ENCODE measurements around the gene BRAP.
"Not testable (repeated sequence)": the region's sequence is repeated elsewhere in the genome, so short reads cannot be mapped to it uniquely, and the experiment has no call there.

The BRAP gene

DNA sequence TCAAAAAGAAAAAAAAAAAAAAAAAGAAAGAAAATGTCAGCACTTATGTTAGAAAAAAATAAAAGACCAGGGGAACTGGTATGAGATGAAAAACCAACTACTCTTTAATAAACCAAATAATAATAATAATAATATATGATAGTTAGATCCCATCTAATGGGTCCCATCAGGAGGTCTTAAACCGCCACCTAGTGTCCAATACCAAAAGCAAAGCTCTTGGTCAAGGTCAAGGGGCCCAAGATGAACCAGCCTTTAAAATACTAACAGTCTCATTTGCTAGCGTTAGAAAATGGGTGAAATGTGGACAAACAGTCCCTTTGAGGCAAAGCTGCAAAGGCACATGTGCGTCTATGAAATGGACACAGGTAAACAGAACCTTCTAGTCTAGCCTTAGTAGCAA, 12.3 kb downstream of the BRAP start:
- FAIRE-seq = no peak

DNA sequence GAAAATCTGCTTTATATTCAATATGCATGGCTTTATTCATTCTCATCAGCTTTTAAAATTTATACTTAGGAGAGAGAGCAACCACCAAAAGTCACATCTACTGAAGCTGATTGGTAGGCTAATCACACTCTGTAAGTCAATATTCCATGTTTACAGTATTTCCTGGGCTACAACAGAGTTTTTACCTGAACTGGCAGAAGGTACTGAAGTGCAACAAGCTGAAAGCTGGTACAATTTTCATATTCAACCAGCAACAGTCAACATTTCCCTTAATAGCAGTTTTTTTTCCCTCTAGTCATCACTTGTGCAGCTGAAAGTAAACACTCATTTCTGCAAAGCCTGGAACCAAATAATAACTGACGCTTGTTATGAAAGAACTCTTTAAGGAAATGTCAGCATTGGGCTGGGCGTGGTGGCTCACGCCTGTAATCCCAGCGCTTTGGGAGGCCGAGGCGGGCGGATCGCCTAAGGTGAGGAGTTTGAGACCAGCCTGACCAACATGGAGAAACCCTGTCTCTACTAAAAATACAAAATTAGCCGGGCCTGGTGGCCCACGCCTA, 12.9 kb downstream of the BRAP start:
- no peak for FAIRE-seq

DNA sequence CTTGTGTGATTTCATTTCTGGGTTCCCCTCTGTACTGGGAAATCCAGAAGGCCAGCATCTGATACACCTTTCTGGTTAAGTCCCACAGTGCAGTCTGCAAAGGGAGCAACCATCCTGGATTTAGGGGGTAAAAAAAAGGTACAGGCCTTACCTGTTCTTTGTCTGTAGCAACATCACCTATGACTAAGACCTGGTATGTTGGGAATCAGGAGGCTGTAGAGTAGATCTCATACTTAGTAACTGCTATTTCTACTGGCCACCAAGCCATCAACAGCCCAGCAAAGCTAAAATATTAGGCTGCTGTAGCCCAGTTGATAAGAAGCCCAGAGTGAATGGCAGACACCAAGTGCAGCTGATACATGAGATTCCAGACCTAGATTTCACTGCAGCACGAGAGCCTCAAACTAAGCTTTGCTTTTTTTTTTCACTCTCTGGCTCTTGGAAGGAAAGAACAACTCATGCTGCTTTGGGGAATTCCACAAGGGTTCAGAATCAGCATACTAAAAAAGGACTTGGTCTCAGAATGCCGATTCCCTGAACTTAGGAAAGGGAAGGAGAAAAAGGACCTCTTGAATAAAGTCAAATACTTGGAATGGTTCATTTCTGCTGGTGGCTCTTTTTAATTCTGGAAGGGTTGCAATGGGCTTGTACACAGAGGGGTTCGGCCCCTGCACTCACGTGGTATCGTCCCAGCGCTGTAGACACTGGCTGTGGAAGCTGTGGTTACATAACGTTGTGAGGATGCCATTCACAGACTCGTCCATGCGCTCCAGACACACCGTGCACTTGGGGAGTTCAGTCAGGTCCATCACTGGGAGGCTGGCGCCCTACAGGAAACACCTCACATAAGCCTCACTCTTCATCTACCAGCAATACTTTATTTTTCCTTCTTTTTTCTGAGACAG, 20.5 kb downstream of the BRAP start:
- FAIRE-seq = no peak

DNA sequence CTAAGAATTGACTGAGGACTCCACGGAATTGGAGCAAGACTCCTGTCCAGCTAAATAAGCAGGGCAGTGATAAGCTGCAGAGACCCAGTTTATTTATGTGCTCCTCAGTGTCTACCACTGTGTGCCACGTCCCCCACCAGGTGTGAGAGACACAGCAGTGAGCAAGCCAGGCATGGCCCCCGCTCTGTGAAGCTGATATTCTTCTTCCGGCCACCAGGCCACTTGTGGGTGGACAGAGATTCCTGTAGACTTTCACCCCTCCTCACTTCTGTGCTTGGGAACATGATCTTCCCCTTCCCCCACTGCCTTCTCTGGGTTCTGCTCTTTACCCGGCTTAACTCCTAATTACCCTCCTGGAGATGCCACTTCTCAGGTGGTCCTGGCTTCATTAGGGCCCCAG, 21.3 kb downstream of the BRAP start:
- no peak for FAIRE-seq

DNA sequence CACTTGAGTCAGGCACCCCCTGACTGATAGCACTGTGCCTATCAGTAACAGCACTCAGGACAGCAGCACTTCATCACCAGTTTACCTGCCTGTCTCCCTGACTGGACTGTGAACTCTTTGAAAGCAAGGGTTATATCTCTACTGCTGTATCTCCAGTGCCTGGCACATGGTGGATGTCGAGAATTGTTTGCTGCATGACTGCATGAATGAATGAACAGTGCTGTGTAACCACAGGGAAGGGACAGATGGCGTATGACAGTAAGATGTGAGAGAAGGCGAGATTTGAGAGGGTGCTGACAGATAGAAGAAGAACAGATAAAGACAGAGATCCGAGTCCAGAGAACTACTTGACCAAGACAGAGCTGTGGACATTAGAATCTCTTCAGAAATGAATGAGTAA, 29.7 kb downstream of the BRAP start:
- no peak for FAIRE-seq

DNA sequence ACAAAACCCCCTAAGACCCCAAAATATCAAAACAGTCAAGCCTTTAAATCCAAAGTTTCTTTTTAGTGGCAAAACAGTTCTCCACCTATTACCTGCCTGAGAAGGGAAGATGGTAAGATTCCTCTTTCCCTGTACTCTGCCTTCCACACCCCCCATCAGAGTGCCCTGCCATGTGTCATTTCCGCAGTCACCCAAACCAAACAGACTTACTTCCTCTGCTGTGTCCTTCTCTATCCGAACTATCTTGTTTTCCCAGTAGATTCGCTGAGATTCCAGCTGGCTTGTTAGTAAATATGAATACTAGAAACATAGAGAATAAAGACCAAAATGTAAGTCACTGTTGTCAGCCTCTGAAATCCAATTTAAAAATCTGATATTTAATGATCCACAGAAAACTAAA, 30.4 kb downstream of the BRAP start:
- FAIRE-seq = no peak

DNA sequence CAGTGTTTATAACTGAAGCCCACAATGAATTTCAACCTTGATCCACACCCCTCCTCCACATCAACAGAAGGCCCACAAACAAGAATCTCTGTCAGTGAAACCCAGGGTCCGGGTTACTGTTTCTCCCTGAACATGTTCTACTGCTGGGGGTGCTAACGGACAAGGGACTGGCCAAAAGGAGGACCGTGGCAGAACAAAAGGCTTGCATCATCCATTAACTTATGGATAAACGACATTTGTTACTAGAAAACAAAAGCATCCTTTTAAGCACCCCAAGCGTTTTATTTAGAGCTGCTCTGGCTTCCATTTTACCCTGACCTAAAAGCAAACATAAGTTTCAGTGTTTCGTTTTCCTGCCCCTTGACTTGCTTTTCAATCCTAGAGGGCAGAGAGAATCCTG, 32.2 kb downstream of the BRAP start:
- no peak for FAIRE-seq

DNA sequence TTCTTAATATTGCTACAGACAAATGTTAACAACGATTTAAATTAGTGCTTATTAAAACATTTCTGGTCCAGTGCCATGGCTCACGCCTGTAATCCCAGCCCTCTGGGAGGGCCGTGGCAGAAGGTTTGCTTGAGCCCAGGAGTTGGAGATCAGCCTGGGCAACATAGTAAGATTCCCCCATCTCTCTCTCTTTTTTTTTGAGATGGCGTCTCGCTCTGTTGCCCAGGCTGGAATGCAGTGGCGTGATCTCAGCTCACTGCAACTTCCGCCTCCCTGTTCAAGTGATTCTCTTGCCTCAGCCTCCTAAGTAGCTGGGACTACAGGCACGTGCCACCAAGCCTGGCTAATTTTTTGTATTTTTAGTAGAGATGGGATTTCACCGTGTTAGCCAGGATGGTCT, 33.2 kb downstream of the BRAP start:
- FAIRE-seq = not testable (repeated sequence)

DNA sequence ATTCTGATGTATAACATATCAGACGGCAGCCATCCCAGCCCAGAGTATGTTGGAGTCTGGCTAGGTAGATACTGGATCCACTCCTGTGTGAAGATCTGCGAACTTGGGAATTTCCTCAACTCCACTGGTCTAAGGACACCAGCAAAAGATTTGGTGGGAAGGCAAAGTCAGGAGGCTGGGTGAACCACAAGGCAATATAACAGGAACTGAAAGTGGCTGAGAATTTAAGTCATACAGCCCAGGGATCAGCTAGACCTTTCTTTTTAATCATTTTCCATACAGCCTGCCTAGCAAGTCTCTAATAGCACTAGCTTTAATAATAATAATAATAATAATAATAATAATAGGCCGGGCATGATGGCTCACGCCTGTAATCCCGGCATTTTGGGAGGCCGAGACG, 34.8 kb downstream of the BRAP start:
- no peak for FAIRE-seq

DNA sequence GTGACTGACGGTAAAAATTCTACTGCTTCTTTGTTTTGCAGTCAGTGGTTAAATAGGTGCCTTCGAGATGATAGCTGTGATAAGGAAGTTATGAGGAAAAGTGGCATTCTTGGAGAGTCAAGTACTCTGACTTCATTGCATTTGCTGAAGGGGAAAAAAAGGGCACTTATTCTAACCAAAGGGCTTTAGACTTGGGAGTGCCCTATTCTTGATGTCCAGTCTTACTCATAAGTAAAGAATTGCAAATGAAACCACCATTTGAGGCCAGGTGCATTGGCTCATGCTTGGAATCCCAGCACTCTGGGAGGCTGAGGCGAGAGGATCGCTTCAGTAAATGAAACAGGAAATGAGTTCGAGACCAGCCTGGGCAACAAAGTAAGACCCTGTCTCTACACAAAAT, 40.3 kb downstream of the BRAP start:
- no peak for FAIRE-seq

DNA sequence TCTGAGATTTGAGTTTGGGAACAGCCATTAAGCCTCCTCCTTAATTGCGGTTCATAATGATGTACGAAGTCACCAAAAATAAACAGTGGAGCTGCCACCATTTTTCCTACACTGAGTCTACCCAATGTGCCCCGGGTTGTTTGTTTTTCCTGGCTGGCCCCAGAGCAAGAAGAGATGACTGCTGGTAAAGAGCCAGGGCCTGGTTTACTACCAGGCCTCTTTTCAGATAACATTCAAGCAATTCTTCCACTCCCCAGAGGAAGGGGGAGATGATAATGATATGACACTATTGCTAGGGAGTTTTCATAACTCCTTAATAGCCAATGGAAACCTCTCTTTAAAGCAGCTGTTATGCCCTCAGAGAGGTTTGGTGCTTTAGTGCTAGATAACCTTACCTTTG, 42.3 kb downstream of the BRAP start:
- FAIRE-seq = no peak

DNA sequence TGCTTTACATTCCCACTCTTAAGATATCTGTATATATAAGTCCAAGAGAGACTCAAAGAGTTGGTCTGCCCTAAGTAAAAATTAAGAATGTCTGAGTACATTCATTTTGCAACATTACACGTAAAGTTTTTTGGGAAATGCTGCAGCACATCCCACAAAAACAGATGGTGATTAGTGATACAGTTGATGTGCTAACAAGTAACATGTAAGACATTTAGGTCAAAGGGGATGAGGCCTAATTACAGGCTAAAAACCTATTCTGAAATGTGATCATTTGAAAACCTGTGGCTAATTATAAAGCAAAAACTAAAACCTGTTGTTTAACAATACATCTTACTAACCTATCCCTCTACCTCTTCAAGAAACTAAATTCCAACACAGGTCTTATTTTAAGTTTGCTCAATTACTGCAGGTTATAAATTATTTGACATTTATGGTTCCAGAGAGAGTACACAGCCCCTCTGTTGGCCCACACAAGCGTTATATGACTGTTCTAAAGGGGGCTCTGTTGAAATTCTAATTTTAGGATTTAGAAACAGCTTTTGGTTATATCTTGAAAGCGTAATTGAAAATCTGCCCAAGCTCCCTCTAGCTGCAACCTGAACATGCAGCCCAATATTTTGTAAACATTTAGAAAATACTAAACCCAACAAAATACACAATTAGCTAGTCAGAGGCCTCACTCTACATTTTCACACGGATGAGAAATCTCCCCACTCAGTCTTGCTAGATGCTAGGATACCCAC, 42.9 kb downstream of the BRAP start:
- FAIRE-seq = no peak

DNA sequence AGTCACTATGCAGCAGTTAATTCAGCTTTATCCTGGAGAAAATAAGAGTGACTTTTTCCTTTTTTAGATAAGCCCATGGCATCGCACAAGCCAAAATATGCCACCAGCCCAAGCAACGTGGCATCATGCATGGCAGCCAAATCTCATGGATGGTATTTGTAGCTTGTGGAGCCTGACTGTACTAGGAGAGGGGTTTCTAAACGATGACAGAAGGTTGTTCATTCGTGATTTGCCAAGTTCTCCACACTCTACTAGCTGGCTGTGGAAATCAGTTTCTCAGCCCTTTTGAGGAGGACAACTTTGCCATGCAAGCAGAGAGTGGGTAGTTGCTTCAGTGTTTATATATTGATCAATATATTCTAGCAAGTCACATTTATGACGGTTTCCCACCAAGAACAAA, 45.2 kb downstream of the BRAP start:
- no peak for FAIRE-seq

DNA sequence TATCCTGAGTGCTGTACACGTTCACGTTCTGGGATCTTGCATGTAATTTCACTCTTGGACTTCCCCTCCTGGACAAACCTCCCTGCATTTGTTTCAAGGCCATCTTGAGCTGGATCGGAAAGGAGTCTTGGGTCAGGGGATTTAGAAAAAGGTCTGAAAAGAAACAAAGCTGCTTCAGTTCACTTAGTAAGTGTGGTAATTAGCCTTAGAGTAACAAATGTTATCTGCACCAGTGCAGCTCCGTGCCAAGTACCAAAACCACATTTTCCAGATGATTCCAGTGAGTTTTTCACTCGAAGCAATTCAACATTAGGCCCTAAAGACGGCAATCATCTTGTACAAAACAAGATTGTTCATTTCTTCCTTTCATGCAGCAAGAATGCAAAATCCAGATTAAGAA, 47.2 kb downstream of the BRAP start:
- FAIRE-seq = no peak

DNA sequence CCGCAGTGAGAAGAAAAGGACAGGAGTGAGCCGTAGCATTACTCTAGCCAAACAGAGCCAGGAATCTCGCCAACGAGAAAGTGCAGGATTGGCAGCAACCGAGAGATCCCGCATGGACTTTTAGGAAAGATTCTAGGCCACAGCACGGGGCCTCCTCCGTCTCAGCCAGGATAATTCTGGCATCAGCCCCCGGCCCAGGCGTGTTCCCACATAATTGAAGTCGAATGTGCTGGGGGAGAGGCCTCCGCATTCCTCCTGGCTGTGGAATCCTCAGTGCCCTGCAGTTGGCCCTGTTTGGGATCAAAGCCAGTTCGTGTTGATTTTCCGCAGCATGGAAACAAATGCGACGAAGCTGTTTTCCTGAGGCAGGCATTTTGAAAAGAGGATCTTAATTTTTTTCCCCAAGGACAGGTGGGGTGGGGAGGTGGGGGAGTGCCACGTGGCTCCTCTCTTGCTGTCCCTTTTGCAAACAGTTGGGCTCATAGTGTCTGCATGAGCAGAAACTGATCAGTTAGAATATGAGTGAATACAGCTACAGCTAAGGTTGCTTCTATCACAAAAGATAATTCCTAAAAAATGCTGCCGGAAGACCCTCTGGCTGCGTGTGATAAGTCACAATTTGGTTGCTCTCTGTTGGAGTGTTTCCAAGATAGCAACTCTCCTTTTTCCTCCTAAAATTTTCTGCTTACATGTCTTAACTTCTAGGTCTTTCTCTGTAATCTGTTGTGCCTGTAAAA, 49.4 kb downstream of the BRAP start:
- FAIRE-seq = no peak

DNA sequence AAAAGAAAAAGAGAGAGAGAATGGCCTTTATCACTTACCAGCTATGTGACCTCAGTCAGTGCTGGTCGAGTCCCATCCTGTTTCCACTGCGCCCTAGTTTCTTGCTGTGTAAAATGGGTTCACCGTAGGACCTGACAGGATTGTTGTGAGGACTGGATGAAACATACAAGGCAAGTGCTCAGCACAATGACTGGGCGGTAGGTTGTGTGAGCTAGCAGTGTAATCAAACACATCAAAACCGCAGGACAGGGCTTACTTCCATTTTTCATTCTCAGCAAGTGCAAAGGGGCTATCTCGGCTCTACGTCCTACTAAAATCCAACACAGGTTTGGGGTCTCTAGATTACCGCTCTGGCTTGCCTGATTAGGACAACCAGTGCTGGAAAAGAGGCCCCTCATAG, 50.2 kb downstream of the BRAP start:
- FAIRE-seq = no peak

DNA sequence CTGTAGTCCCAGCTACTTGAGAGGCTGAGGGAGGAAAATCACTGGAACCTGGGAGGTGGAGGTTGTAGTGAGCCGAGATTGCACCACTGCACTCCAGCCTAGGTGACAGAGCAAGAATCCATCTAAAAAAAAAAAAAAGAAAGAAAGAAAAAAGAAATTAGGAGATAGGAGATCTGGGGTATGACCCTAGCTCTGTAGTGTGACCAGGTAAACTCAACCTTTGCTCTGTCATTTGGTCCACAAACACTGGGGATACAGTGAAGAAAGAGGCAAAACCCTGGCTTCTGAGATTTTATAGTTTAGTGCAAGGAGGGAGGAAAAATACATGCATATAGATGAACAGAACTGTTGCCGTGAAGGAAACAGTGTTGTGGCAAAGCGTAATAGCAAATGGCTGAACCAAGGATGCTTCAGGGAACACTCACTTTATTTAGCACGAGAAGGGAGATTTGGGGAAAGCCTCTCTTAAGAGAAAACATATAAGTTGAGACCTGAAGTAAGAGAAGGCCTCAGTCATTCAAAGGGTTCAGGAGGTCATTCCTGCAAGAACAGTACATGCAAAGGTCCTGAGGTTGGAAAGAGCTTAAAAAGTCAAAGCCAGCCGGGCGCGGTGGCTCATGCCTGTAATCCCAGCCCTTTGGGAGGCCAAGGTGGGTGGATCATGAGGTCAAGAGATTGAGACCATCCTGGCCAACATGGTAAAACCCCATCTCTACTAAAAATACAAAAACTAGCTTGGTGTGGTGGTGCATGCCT, 57.1 kb downstream of the BRAP start:
- FAIRE-seq = no peak

DNA sequence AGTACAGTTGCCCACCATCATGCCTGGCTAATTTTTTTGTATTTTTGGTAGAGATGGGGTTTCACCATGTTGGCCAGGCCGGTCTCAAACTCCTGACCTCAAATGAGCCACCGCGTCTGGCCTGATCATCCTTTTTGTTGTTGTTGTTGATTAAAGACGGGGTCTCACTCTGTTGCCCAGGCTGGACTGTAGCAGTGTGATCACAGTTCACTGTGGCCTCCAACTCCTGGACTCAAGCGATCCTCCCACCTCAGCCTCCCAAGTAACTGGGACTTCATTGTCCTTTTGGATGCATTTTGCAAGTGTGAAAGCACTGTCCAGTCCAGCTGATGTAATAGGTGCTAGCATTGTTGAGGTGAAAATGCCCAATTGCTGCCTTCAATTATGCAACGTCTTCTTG, 59.5 kb downstream of the BRAP start:
- no peak for FAIRE-seq

DNA sequence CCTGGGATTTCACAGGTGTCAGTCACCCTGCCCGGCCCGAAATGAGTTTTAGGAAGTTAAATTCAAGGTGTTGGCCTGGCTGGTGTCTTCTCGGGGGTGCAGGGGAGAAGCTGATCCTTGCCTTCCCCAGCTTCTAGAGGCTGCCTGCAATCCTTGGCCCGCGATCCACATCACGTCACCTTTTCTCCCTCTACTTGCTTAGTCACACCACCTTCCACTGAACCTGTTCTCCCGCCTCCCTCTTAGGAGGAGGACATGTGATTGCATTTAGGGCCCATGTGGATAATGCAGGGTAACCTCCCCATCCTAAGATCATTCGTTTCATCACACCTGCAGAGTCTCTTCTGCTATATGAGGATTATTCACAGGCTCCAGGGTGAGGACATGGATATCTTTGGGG, 61.2 kb downstream of the BRAP start:
- FAIRE-seq = no peak

DNA sequence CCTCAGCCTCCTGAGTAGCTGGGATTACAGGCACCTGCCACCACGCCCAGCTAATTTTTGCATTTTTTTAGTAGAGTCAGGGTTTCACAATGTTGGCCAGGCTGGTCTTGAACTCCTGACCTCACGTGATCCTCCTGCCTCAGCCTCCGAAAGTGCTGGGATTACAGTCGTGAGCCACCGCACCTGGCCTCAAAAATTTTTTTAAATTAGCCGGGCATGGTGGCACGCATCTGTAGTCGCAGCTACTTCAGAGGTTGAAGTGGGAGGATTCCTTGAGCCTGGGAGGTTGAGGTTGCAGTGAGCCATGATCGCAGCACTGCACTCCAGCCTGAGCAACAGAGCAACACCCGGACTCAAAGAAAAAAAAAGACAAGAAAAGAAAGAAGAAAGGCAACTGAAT, 67.9 kb downstream of the BRAP start:
- not testable (repeated sequence) for FAIRE-seq

DNA sequence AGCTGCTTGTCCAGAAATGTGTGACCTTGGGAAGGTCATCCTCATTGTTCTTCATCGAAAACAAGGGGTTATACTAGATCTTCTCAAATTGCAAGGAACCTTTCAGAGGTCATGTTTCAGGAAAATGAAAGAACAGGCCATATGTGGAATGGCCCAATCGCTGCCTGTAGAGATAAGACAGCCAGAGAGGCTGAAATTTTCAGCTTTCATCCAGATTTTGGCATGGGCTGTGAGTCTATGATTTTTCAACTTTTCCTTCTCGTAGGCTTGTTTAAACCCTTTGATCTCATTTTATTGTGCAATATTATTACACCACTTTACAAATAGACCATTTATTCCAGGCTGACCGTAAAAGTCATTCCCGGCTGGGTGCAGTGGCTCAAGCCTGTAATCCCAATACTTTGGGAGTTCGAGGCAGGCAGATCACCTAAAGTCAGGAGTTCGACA, 69.6 kb downstream of the BRAP start:
- no peak for FAIRE-seq

DNA sequence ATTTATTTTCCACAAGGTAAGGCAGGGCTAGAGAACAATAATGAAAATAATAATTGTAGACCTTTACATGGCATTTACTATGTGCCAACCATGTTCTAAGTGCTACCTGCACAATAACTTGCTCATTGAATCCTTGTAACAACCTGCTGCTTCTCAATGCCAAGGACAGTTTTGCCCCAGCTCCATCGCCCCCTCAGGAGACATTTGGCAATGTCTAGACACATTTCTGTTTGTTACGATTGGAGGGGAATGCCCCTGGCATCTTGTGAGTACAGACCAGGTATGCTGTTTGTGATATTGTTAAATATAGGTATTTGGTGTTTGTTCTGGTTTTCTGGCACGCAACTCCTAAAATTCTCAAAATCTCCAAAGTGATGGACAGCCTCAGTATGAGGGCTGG, 78.5 kb downstream of the BRAP start:
- no peak for FAIRE-seq
